ENCODE data around the gene SPESP1.

GRCh38 chr15:68987676-68988075, 57.4 kb downstream of the SPESP1 start:
- TF ChIP-seq CTCF (IDR thresholded peaks at IDR 0.05) = no peak
- TF ChIP-seq ZFX (IDR thresholded peaks at IDR 0.05; ENCODE audit: borderline replicate concordance) = no peak

Measured in 22Rv1 (cell line).